Trophoblast cell (in vitro differentiated cells and primary cell): ENCODE measurements around the gene COL1A1.

Experiments
- DNase-seq, 2 donors: peaks; one replicate each; pipeline ENCODE4 v3.0.0-alpha.2; 2016
- H2AFZ ChIP-seq: 2 replicates; pipeline ENCODE4 v1.6.1; 2013; ENCODE audit warnings: low read length, moderate library complexity, mild to moderate bottlenecking; ENCODE audit not compliant: insufficient read depth, poor library complexity
- H2AK5ac ChIP-seq: 2 replicates; pipeline ENCODE4 v1.6.1; 2013; ENCODE audit warnings: mild to moderate bottlenecking, low read length
- H2BK120ac ChIP-seq: 2 replicates; pipeline ENCODE4 v1.6.1; 2013; ENCODE audit warnings: low read length, mild to moderate bottlenecking, moderate library complexity; ENCODE audit not compliant: insufficient read depth, poor library complexity
- H2BK12ac ChIP-seq: 2 replicates; pipeline ENCODE4 v1.6.1; 2013; ENCODE audit warnings: mild to moderate bottlenecking, low read length, moderate library complexity
- H2BK5ac ChIP-seq: 2 replicates; pipeline ENCODE4 v1.6.1; 2013; ENCODE audit warnings: low read length, low read depth, moderate library complexity, mild to moderate bottlenecking; ENCODE audit not compliant: poor library complexity
- H3K14ac ChIP-seq: 2 replicates; pipeline ENCODE4 v1.6.1; 2013; ENCODE audit warnings: mild to moderate bottlenecking, low read length
- H3K18ac ChIP-seq: 2 replicates; pipeline ENCODE4 v1.6.1; 2013; ENCODE audit warnings: mild to moderate bottlenecking, low read length
- H3K23ac ChIP-seq: 2 replicates; pipeline ENCODE4 v1.6.1; 2013; ENCODE audit warnings: low read length
- H3K27ac ChIP-seq: 2 replicates; pipeline ENCODE4 v1.5.1; 2013; ENCODE audit warnings: low read depth, mild to moderate bottlenecking, inconsistent platforms, low read length, moderate library complexity
- H3K27me3 ChIP-seq: 2 replicates; pipeline ENCODE4 v1.6.1; 2013; ENCODE audit warnings: inconsistent platforms, mild to moderate bottlenecking, low read length, moderate library complexity; ENCODE audit not compliant: insufficient read depth
- H3K36me3 ChIP-seq, 2 experiments: 1 replicate in 1 of 2; 2 replicates in 1 of 2; pipeline ENCODE4 v1.6.1; 2013; ENCODE audit warnings: low read length in 2 of 2, mild to moderate bottlenecking in 2 of 2, moderate library complexity in 1 of 2; ENCODE audit not compliant: insufficient read depth in 2 of 2, control insufficient read depth in 1 of 2
- H3K4ac ChIP-seq: 2 replicates; pipeline ENCODE4 v1.6.1; 2013; ENCODE audit warnings: low read depth, mild to moderate bottlenecking, low read length, moderate library complexity
- H3K4me1 ChIP-seq, 2 experiments: 1 replicate in 1 of 2; 2 replicates in 1 of 2; pipeline ENCODE4 v1.6.1; 2013; ENCODE audit warnings: low read length in 2 of 2, mild to moderate bottlenecking in 2 of 2, moderate library complexity in 1 of 2; ENCODE audit not compliant: insufficient read depth in 2 of 2, control insufficient read depth in 1 of 2
- H3K4me2 ChIP-seq: 2 replicates; pipeline ENCODE4 v1.6.1; 2013; ENCODE audit warnings: inconsistent platforms, mild to moderate bottlenecking, low read length, moderate library complexity
- H3K4me3 ChIP-seq: 2 replicates; pipeline ENCODE4 v1.5.1; 2013; ENCODE audit warnings: mild to moderate bottlenecking, low read depth, low read length, inconsistent platforms
- H3K79me1 ChIP-seq: one replicate; pipeline ENCODE4 v1.6.1; 2013; ENCODE audit warnings: low read length
- H3K79me2 ChIP-seq: 2 replicates; pipeline ENCODE4 v1.6.1; 2013; ENCODE audit warnings: low read length, mild to moderate bottlenecking; ENCODE audit not compliant: control insufficient read depth, insufficient read depth, poor library complexity
- H3K9ac ChIP-seq: 2 replicates; pipeline ENCODE4 v1.6.1; 2013; ENCODE audit warnings: mild to moderate bottlenecking, low read length
- H3K9me3 ChIP-seq: 2 replicates; pipeline ENCODE4 v1.6.1; 2013; ENCODE audit warnings: low read depth, mild to moderate bottlenecking, control low read depth, inconsistent platforms, low read length; ENCODE audit not compliant: insufficient read depth
- H4K12ac ChIP-seq: 2 replicates; pipeline ENCODE4 v1.6.1; 2013; ENCODE audit warnings: low read depth, mild to moderate bottlenecking, low read length, moderate library complexity
- H4K8ac ChIP-seq: 2 replicates; pipeline ENCODE4 v1.6.1; 2013; ENCODE audit warnings: low read depth, mild to moderate bottlenecking, low read length, moderate library complexity
- H4K91ac ChIP-seq: one replicate; pipeline ENCODE4 v1.6.1; 2013; ENCODE audit warnings: low read depth, mild to moderate bottlenecking, low read length, moderate library complexity
- WGBS: extraction: QIAGEN DNeasy Blood & Tissue Kit; methylation state at CpG from one replicate; pipeline ENCODE4 v1.1.7; 2013; ENCODE audit warnings: missing lambda C conversion rate; ENCODE audit not compliant: insufficient read length, insufficient coverage; ENCODE audit errors: extremely low coverage; 5-methylcytosine and 5-hydroxymethylcytosine counted together

Gene COL1A1

DNA sequence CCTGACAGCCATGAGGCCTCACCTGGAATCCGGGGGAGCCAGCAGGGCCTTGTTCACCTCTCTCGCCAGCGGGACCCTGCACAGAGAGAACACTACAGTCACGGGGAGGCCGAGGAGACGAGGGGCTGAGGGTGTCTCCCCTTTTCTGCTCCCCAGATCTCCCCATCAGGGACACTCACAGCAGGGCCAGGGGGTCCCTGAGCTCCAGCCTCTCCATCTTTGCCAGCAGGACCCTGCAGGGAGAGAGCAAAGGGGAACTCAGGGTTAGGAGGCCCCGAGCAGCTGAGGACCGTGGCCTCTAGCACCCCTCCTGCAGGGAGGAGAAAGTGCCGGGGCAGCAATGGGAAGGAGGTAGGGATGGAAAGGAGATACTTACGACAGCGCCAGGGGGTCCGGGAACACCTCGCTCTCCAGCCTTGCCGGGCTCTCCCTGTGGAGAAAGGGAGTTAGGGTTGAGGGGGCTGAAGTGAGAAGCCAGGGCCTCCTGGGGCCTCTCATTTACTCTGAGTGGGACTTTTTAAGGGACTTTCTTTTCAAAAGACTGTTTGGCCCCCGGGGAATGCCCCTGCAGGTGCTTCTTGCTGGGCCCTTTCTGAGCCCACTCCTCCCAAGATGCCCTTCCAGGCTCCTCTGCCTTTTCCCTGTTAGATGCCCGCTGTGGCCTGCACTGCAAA is 8.7 kb downstream of the COL1A1 start:
- Histone ChIP-seq H3K27me3 (no peaks in the 10 kb centered on the region), H2AFZ (no peak overlapping the region), H3K27ac (no peak overlapping the region), H3K4ac (no peak overlapping the region), H3K79me2 (peaks cover 2% of the 10 kb centered on the region), H3K9ac (no peak overlapping the region), H3K23ac (no peak overlapping the region), H3K79me1 (peaks cover 2% of the 10 kb centered on the region), H3K4me2 (no peak overlapping the region), H2AK5ac (no peak overlapping the region), H4K8ac (no peak overlapping the region), H3K18ac (no peak overlapping the region), H3K4me1 (peaks cover 0 to 4% of the 10 kb centered on the region in 2 experiments), H3K9me3 (peaks cover 3% of the 10 kb centered on the region), H4K12ac (no peak overlapping the region), H2BK12ac (no peak overlapping the region), H3K14ac (no peak overlapping the region), H2BK120ac (no peak overlapping the region), H3K4me3 (no peak overlapping the region), H4K91ac (no peak overlapping the region), H3K36me3 (peaks cover 99% of the 10 kb centered on the region in 2 experiments), H2BK5ac (no peak overlapping the region)
- WGBS = no CpG with 5 or more reads among the region's 16 CpGs
- no peak for DNase-seq

DNA sequence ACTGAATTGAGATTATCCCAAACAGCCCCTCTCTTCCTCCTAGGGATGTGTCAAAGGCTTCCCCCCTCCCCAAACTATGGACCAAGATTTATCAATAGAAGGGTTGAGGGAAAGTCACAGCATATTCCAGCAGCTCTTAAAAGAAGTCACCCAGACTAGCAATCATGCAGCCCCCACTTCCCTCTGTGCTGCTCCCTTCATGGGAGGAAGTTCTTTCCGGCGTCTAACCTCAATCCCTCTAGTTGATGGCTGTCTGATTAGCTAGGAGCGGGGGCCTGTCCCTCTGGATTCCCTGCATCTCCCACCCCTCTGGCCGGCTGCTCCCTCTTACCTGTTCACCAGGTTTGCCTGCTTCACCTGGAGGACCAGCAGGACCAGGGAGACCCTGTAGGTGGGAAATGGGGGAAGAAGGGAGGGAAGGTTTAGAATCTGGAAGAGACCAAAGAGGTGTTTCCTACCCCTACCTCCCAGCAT is 9.2 kb downstream of the COL1A1 start:
- Histone ChIP-seq H3K36me3 (peaks cover 99 to 100% of the 10 kb centered on the region in 2 experiments), H4K8ac (no peak overlapping the region), H3K4me2 (no peak overlapping the region), H2BK12ac (no peak overlapping the region), H2AFZ (no peak overlapping the region), H3K4ac (no peak overlapping the region), H3K79me2 (peaks cover 2% of the 10 kb centered on the region), H3K9me3 (peaks cover 3% of the 10 kb centered on the region), H3K27ac (no peak overlapping the region), H3K14ac (no peak overlapping the region), H3K23ac (no peak overlapping the region), H4K91ac (no peak overlapping the region), H2BK5ac (no peak overlapping the region), H4K12ac (no peak overlapping the region), H3K9ac (no peak overlapping the region), H3K4me3 (no peak overlapping the region), H3K79me1 (no peaks in the 10 kb centered on the region), H3K4me1 (peaks cover 0 to 4% of the 10 kb centered on the region in 2 experiments), H2BK120ac (no peak overlapping the region), H2AK5ac (no peak overlapping the region), H3K27me3 (no peaks in the 10 kb centered on the region), H3K18ac (no peak overlapping the region)
- WGBS = no CpG with 5 or more reads among the region's 4 CpGs
- DNase-seq = no peak

DNA sequence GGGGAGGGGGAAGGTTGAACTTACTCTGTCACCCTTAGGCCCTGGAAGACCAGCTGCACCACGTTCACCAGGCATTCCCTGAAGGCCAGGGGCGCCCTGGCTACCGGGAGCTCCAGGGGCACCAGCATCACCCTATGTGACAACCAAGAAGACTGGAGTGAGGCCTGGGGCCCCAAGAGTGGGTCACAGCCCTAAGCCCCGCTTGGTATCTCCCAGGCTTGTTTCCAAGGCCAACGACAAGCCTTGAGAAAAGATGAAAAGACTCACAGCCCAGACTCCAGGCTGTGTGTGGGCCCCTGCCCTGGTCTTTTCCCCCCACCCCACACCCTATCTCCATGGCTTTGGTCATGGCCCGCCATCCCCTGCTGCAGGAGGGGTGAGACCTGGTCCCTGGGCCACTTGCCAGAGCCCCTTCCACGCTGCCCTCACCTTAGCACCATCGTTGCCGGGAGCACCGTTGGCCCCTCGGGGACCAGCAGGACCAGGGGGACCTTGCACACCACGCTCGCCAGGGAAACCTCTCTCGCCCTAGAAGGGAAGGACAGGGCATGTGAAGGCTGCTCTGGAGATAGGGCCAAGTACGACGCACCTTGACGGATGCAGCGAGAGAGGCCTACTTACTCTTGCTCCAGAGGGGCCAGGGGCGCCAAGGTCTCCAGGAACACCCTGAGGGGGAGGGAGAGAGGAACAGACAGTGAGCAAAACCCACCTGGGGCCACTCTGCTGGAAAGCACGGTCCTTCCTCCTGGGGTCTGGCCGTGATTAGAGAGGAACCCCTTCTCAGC is 9.9 kb downstream of the COL1A1 start:
- Histone ChIP-seq H4K91ac (no peak overlapping the region), H2BK12ac (no peak overlapping the region), H3K9me3 (peaks cover 3% of the 10 kb centered on the region), H3K27me3 (no peaks in the 10 kb centered on the region), H4K8ac (no peak overlapping the region), H4K12ac (no peak overlapping the region), H3K23ac (no peak overlapping the region), H3K79me2 (peaks cover 2% of the 10 kb centered on the region), H2AFZ (no peak overlapping the region), H2BK120ac (no peak overlapping the region), H3K9ac (no peak overlapping the region), H3K18ac (no peak overlapping the region), H3K4me3 (no peak overlapping the region), H3K27ac (no peak overlapping the region), H3K36me3 (peaks cover 99 to 100% of the 10 kb centered on the region in 2 experiments), H3K4me2 (no peak overlapping the region), H3K79me1 (no peaks in the 10 kb centered on the region), H3K4ac (no peak overlapping the region), H3K4me1 (no peaks in the 10 kb centered on the region), H2AK5ac (no peak overlapping the region), H3K14ac (no peak overlapping the region), H2BK5ac (no peak overlapping the region)
- no CpG with 5 or more reads among the region's 21 CpGs for WGBS
- DNase-seq = no peak

DNA sequence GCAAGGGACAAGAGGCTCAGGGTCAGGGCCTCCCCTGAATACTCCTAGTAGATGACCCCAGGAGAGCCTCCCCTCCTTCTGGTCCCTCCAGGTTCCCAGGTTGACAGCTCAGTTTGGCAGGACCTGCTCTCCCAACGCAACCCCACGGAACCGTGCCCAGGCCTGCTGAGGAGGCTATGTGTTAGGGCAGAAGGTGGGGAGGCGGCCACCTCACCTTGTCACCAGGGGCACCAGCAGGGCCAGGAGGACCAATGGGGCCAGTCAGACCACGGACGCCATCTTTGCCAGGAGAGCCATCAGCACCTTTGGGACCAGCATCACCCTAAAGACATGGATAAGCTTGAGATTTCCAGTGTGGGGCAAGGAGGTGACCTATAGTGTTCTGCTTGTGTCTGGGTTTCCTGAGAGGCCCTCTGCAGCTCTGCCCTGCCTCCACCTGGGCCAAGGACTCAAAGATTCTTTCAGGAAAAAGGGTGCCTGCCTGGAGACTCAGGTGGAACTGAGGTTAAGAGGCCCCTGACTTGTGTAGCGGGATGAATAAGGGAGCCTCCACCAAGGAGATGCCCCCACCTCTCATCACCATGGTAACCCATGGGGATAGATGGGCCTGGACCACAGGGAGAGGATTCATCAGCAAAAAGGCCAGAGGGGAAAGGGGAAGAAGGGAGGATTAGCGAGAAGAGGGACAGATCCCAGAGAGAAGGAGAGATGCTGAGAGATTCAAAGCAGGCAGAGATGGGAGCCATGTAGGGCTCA is 10.7 kb downstream of the COL1A1 start:
- no peak overlapping the region for H3K4me2 ChIP-seq
- peaks cover 99 to 100% of the 10 kb centered on the region in 2 experiments for H3K36me3 ChIP-seq
- H2BK5ac ChIP-seq = no peak overlapping the region
- no peak for DNase-seq
- no peak overlapping the region for H3K4me3 ChIP-seq
- no peak overlapping the region for H2BK12ac ChIP-seq
- H2AK5ac ChIP-seq = no peak overlapping the region
- peaks cover 3% of the 10 kb centered on the region for H3K9me3 ChIP-seq
- H3K27ac ChIP-seq = no peak overlapping the region
- H3K9ac ChIP-seq = no peak overlapping the region
- no peak overlapping the region for H2BK120ac ChIP-seq
- H3K79me2 ChIP-seq = no peaks in the 10 kb centered on the region
- no peak overlapping the region for H2AFZ ChIP-seq
- no peak overlapping the region for H3K18ac ChIP-seq
- no peak overlapping the region for H4K12ac ChIP-seq
- H3K27me3 ChIP-seq = no peaks in the 10 kb centered on the region
- H4K8ac ChIP-seq = no peak overlapping the region
- no peaks in the 10 kb centered on the region for H3K79me1 ChIP-seq
- whole genome bisulfite sequencing = no CpG with 5 or more reads among the region's 8 CpGs
- H3K4me1 ChIP-seq = no peaks in the 10 kb centered on the region
- H3K14ac ChIP-seq = no peak overlapping the region
- no peak overlapping the region for H3K23ac ChIP-seq
- H4K91ac ChIP-seq = no peak overlapping the region
- no peak overlapping the region for H3K4ac ChIP-seq
